GM13977 (cell line): Measurements from ENCODE around the gene TRAPPC12.

Experiments used
- DNase-seq: peaks from one replicate; pipeline ENCODE4 v3.0.0; 2012; ENCODE audit warnings: low spot score
- in situ Hi-C: fragments of 300-500 bp; cut with MboI; formaldehyde crosslinking; loops from one replicate; pipeline ENCODE4 v1.12.0; 2022; ENCODE audit warnings: low sequenced_read_pairs, low pct_unique_long_range_greater_than_20kb, mixed read lengths, inconsistent platforms; ENCODE audit not compliant: unreplicated experiment
- TF ChIP-seq, protein P1 (sequence below): IDR thresholded peaks from 2 replicates; pipeline ENCODE4 v1.5.1; 2012; ENCODE audit warnings: mild to moderate bottlenecking, control low read depth; ENCODE audit not compliant: insufficient read depth; ENCODE audit errors: extremely low read depth, missing control alignments

Gene TRAPPC12

DNA sequence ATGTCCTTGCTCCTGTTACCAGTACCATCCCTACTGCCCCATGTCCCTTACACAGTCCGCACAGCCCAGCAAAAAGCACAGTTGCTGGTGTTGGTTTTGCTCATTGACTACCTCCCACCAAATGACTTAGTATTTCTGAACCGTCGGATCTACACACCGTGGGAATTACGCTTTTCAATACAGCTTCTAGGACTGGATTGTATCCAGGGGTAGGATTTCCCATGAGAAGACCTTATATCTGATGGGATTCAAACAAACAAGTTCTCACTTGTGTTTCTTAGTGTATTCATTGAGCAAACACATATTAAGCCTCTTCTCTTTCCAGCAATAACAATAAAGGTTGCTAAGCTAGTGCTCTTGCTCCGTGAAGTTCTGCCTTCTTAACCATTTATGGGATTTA lies 25.8 kb downstream of the TRAPPC12 start:
- in situ Hi-C loops, result no loop called here

DNA sequence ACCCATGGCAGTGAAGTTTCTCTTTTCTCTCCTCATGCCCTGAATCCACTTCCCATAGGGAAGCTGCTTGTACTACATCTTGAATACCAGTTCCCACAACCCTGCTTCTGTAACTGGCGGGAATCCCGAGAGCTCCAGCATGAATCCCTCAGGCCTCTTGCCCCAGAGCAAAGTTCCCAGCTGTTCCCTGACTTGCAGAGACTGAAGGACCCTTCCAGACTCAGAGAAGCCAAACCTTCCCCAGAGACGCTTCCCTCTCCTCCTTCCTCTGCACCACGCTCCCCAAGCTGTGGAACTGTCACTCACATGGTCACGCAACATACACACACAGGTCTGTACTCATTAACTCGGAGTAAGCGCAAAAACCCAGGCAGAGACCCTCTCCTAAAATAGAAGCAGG lies 26.4 kb downstream of the TRAPPC12 start:
- in situ Hi-C loops, result no loop called here
- TF ChIP-seq, protein P1, sequence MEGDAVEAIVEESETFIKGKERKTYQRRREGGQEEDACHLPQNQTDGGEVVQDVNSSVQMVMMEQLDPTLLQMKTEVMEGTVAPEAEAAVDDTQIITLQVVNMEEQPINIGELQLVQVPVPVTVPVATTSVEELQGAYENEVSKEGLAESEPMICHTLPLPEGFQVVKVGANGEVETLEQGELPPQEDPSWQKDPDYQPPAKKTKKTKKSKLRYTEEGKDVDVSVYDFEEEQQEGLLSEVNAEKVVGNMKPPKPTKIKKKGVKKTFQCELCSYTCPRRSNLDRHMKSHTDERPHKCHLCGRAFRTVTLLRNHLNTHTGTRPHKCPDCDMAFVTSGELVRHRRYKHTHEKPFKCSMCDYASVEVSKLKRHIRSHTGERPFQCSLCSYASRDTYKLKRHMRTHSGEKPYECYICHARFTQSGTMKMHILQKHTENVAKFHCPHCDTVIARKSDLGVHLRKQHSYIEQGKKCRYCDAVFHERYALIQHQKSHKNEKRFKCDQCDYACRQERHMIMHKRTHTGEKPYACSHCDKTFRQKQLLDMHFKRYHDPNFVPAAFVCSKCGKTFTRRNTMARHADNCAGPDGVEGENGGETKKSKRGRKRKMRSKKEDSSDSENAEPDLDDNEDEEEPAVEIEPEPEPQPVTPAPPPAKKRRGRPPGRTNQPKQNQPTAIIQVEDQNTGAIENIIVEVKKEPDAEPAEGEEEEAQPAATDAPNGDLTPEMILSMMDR, result no peak
- DNase-seq, result no peak

More for the DNA sequence above, 25.8 kb downstream of the TRAPPC12 start:
- TF ChIP-seq, protein P1, result no peak
- no peak for DNase-seq

DNA sequence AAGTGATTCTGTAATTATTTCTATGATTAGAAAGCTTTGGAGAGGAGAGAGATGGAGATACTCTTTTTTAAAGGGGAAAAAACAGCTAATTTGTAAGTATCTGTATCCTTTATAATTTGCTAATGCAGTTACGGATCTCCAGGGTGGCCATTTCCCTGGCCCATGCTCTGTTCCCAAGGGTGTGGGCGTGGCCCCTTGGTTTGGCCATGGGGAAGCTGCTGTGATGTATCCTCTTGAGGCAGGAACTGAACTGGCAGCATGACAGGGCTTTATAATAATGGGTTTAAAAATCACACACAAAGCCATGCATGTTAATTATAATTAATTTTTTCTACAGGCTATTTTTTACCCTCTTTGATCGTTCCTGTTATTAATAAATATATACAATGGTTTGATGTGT lies 27.0 kb downstream of the TRAPPC12 start:
- no peak for DNase-seq
- in situ Hi-C loops, result no loop called here
- TF ChIP-seq, protein P1, result no peak

DNA sequence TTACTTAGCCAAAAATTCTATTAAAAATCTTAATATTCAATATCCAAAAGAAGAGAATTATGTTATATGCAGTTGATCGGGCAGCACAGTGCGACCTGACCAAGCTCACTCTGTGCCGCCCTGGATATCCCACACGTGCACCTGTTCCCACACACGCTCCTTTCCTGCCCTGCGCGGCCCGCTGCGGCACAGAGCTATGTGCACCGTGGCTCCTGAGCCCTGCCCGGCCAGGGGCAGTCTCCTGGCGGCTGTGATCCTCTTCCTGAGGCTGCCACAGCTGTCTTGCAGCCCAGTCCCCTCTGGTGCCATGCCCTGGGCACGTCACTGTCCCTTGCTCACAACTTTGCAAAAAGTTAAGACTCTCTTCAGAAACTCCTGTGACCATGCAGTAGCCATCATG lies 29.3 kb downstream of the TRAPPC12 start:
- TF ChIP-seq, protein P1, result no peak
- in situ Hi-C loops, result no loop called here
- DNase-seq, result no peak

DNA sequence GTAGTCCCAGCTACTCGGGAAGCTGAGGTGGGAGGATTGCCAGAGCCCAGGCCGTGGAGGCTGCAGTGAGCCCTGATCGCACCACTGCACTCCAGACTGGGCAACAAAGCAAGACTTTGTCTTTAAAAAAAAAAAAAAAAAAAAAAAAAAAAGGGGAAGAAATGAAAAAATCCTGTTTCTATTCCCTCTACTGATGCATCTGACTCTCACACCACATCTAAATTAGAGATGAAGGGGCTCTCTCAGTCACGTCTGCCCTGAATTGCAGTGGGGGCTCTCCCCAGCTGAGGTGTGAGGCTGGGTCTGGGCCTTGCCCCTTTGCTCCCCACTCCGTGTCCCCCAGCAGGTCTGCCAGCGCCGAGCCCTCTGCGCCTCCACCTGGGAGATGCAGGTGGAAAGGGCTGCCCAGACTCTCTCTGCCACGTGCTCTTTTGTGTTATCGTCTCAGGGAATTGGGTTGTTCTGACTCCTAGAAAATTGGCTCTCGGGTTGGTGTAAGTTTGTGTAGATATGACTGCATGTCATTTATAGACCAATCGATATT lies 30.2 kb downstream of the TRAPPC12 start:
- TF ChIP-seq, protein P1, result no peak
- in situ Hi-C loops, result no loop called here
- no peak for DNase-seq

DNA sequence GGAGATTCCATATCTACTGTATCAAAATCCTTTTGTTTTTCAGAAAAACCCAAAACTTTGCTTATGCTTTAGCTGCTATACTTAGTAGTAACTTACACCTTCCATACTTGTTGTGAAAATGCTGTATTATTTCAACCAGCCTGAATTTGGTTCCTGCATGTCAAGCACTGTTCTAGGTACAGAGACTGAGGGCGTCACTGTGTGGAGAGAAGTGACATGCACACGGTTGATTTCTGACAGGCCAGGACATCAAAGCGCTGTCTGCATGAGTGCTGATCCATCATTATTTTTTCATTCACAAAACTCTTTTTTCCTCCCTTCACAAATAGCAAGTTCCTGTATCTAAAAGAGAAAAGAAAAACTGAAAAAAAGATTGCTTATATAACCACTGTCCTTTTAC lies 31.6 kb downstream of the TRAPPC12 start:
- in situ Hi-C loops, result no loop called here
- no peak for DNase-seq
- TF ChIP-seq, protein P1, result no peak

DNA sequence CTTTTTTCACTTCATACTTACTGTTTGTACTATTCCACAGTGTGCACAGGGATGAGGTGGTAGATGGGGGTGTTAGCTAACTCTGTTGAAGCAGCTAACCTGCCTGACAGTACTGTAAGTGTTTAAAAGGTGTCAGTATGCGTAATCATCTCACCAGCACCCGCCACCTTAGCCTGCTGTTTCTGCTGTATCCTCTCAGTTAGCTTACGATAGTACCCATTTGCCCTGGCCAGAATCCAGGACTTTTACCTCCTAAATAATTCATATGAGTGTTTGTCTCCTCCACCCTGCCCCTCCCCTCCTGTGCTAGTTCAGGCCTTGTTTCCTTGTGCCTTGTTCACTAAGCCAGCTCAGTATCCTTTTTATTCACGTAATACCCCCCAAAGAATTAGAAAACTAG lies 34.2 kb downstream of the TRAPPC12 start:
- in situ Hi-C loops, result no loop called here
- TF ChIP-seq, protein P1, result no peak
- DNase-seq, result no peak
